ENCODE measurements around the gene TMEM88.
"Not testable (repeated sequence)": the region's sequence is repeated elsewhere in the genome, so short reads cannot be mapped to it uniquely, and the experiment has no call there.

TMEM88 gene

GRCh38 chr17:7858522-7858810, 3.6 kb downstream of the TMEM88 start:
- peak overlapping the region; percentile 78 for H3K4me3 ChIP-seq (ENCODE audit: low read depth, low read length)
- DNase-seq (ENCODE audit: low read depth), result peak; percentile 68
- peak; percentile 34 for TF ChIP-seq CTCF (IDR thresholded peaks at IDR 0.05; ENCODE audit: insufficient read depth, low read depth, low read length, missing control alignments)

- H3K4me3 ChIP-seq (ENCODE audit: low read depth, low read length), result peak overlapping the region; percentile 78
- TF ChIP-seq CTCF (IDR thresholded peaks at IDR 0.05; ENCODE audit: insufficient read depth, low read depth, low read length, missing control alignments), result no peak
- no peak for DNase-seq (ENCODE audit: low read depth)
Measured at GRCh38 chr17:7859028-7859427, 4.2 kb downstream of the TMEM88 start.

GRCh38 chr17:7862692-7863437, 8.0 kb downstream of the TMEM88 start:
- H3K4me3 ChIP-seq (ENCODE audit: low read depth, low read length), result no peak overlapping the region
- peak; percentile 64 for TF ChIP-seq CTCF (IDR thresholded peaks at IDR 0.05; ENCODE audit: insufficient read depth, low read depth, low read length, missing control alignments)
- DNase-seq (ENCODE audit: low read depth), result no peak

- H3K4me3 ChIP-seq (ENCODE audit: low read depth, low read length); DNase-seq (ENCODE audit: low read depth): not testable (repeated sequence)
Measured at GRCh38 chr17:7864384-7864783, 9.5 kb downstream of the TMEM88 start.

- DNase-seq (ENCODE audit: low read depth), result no peak
- no peak overlapping the region for H3K4me3 ChIP-seq (ENCODE audit: low read depth, low read length)
- no peak for TF ChIP-seq CTCF (IDR thresholded peaks at IDR 0.05; ENCODE audit: insufficient read depth, low read depth, low read length, missing control alignments)
Measured at GRCh38 chr17:7864995-7865650, 10.3 kb downstream of the TMEM88 start.

- no peak for DNase-seq (ENCODE audit: low read depth)
- no peak overlapping the region for H3K4me3 ChIP-seq (ENCODE audit: low read depth, low read length)
- TF ChIP-seq CTCF (IDR thresholded peaks at IDR 0.05; ENCODE audit: insufficient read depth, low read depth, low read length, missing control alignments), result no peak
Measured at GRCh38 chr17:7867881-7868329, 13.0 kb downstream of the TMEM88 start.

- H3K4me3 ChIP-seq (ENCODE audit: low read depth, low read length), result no peak overlapping the region
- TF ChIP-seq CTCF (IDR thresholded peaks at IDR 0.05; ENCODE audit: insufficient read depth, low read depth, low read length, missing control alignments), result no peak
- DNase-seq (ENCODE audit: low read depth), result peak; percentile 24
Measured at GRCh38 chr17:7873051-7873450, 18.2 kb downstream of the TMEM88 start.
